Inflammatory macrophage treated with lipopolysaccharide for 4 hours (primary cell): ENCODE data around the gene ZNF2.

Source experiments
- DNase-seq: peaks from one replicate; pipeline ENCODE4 v3.0.0-alpha.2; 2020

Gene ZNF2

DNA sequence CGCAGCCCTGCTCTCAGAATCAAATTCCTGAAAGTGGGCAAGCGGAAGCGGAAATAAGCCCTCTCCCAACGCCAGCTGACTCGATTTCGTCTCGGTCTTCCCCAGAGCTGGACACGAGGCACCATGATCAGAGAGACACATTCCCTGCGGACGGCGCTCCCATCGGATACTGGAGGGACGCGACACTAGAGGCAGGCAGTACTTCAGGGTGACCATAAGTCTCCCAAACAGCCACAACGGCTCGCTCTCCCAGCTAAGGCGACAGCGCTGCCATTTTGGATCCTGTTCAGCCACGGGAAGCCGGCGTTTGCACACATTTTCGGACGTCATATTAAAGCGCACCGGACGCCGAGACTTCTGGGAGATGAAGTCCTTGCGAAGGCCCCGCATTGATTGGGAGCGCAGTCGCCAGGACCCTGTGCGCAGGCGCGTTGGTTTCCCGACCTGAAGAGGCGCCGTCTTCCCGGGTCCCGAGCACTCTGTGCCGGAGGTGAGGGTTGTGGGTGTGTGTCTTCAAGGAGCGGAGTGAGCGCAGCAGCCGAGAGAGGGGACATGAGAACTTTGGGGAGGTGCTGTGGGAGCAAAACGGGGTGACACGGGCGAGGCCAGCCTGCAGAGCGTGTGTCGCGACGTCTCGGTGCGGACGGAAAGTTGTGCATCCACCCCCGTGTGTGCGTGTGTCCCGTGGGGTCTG is at the start of gene ZNF2:
Gene ZNF2 (plus strand): TSS at position 439 of the 694 bp plus-strand sequence. CDS start 10,418 bp downstream, outside the sequence.
- peak; percentile 99 for DNase-seq

DNA sequence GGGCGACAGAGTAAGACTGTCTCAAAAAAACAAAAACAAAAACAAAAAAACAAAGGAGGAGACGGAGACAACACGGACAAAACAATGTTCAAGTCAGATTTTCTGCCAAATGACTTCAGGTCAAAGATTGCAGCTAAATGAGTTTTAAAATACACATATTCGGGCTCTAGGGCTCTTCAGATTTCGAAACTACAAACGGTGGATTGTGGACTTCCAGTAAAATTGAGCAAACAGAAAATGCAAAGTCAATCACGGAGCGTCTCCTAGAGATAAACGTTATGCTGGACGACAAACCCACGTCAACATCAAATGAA is 44.6 kb upstream of the ZNF2 start:
- DNase-seq = no peak

DNA sequence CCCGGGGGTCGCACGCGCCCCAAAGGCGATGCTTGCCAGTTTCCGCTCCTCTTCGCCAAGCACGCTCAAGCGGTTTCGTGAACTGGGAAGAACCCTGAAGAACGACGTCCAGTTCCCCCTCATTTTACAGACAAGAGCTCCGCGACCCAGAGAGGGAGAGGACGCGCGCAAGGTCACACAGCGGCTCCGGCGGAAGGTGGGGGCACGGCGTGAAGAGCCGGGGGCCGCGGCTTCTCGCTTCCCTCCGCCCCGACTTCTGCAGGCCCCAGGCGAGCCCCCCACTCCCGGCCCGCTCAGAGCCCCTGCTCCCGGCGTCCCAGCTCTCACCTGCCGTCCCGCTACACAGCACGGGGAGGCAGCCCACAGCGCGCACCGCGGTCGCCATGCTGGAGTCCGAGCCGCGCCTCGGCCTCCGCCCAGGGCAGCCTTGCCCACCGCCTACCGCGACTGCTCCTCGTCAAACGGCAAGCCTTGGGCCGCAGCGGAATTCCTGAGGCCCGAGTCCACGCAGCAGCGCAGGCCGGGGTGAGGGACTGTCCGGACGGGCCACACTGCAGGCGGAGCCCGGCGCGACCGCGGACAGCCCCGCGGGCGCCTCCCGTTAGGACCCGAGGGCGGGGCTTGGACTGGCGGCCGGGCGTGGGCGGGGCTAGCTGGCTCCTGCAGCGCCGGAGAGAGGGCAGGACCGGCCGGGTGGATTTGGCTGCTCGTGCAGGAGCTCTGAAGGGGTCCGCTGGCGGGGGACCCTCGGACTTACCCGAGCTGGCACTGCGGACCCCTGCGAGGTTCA is 44.0 kb upstream of the ZNF2 start, which contains the start of gene MRPS5:
Gene MRPS5 (minus strand): TSS at position 402 of the 790 bp plus-strand sequence. CDS start 17 bp downstream, at position 385.
- peak; percentile 91 for DNase-seq

DNA sequence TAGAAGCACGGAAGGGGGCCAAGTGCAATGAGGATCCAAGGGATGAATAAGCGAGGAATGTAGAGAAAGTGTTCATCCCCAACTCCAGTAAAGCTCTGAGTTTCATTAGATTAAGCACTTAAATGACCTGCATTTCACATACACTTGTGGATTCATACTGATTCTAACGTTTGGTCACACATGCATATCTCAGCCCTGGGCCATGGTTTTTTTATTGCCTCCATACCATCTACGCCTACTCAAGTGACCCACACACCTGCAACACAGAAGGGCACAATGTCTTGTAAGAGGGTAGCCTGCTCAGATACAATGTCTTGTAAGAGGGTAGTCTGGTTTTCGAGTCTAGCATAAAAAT is 43.4 kb upstream of the ZNF2 start:
- no peak for DNase-seq

DNA sequence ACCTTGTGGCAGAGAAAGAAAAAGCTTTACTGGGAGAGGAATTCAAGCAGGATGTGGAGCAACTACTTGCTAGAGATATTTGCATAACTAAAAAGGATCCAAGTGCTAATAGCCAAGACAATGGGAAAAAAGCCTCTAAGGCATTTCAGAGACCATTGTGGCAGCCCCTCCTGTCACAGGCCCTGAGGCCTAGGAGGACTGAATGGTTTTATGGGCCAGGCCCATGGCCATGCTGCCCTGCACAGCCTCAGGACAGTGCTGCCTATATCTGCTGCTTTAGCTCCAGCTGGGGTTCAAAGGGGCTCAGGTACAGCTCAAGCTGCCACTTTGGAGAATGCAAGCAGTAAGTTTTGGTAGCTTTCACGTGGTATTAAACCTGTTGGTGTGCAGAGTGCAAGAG is 26.9 kb upstream of the ZNF2 start:
- DNase-seq = no peak

DNA sequence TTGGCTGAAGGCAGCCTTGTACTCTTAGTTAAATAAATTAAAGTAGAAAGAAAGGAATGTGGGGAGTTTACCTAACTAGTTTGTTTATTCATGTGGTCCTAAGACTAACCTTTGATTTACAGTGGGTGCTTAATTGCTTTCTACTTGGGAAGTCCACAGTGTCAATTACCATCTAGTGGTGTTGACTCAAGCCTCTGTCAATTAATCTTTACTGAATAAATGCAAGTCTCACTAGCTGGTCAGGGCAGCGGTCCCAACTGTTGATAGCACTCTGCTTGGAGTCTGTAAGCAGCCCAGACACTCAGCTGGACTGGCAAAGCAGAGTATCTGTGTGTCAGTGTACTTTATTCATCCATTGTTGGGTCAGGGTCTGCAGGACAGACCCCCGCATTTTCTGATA is 21.8 kb upstream of the ZNF2 start:
- no peak for DNase-seq

DNA sequence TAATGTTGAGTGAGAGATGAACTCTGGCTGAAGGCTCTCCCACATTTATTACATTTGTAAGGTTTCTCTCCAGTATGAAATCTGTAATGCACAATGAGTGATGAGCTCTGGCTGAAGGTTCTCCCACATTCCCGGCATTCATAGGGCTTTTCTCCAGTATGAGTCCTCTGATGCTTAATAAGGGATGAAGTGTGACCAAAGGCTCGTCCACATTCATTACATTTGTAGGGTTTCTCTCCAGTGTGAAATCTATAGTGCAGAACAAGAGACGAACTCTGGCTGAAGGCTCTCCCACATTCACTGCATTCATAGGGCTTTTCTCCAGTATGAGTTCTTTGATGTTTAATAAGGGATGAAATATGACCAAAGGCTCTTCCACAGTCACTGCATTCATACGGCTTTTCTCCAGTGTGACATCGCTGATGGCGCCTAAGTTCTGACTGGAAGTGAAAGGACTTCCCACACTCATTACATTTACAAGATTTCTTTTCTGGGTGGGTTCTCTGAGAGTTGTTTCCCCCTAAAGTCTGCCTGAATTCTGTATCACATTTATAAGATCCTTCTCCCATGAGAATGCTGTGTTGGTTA is 16.1 kb upstream of the ZNF2 start:
- no peak for DNase-seq

DNA sequence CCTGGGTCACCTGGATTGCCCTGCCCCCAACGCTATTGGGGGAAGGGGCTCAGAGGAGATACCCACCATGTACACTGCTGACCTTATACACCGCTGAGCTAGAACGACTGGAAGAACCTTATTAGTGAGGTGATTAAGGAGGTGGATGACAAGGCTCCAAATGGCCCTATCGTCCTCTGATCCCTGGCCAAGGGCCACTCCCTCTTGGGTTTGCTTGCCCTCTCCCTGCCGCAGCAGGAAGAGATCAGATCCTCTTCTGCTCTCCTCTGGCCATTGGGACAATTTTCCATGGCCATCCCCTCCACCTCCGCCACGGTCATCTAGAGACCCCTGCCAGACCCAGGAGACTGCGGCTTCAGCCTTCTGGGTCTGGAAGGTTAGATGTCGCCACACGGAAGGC is 7.2 kb upstream of the ZNF2 start:
- no peak for DNase-seq

DNA sequence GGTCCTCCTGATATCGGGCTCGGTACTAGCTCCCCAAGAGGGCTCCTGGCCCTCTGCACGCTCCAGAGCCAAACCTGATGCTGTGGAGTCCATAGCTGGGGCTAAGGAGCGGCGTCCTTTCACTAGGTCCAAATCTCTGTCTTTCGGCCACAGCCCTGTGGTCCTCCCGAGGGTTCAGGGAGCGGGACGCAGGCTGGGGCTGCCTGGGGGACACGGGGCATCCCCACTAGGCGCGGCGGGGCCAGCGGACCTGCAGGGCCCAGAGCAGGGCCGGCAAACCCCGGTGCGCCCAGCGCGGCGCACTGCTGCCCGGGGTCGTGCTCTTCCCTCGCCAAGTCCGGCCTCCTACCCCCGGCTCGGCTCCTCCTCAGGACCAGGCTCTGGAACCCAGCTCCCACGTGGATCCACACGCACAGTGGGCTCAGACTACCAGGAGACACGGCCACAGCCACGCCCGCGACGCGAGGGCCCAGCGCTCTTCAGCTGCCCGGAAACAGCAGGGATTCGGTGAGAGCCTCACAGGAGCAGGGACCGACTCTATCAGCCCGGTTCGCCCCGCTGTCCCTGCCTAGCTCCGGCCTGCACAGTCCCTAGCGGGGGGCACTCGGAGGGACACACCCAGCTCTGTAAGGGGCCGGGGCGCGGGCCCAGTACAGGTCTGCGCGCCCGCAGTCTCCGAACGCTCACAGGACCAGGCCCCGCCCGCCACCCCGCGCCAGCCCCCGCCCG is 6.6 kb upstream of the ZNF2 start:
- DNase-seq = peak; percentile 26

DNA sequence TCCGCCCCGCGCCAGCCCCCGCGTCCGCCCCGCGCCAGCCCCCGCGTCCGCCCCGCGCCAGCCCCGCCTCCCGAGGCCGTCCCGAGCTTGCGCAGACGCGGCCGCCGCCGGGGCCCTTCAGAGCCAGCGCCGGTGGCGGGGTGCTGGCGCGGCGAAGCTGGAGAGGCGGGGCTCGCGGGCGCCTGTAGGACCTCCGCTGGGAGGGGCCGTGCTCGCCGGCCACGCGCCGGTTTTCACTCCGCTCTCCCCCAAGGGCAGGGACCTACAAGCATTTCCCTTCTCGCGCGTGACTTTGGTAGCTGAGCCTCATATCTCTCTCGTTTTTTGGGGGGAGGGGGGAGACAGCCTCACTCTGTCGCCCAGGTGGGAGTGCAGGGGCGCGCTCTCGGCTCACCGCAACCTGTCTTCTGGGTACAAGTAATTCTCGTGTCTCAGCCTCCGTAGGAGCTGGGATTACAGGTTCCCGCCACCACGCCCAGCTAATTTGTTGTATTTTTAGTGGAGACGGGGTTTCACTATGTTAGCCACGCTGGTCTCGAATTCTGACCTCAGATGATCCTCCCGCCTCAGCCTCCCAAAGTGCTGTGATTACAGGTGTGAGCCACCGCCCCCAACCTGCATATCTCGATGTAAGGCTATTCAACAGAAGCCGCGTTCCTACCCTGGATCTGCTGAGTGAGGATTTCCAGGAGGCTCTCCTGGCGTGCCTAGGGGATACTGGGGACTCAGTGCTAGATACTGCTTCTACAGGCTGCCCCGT is 5.7 kb upstream of the ZNF2 start, which contains the start of gene ZNF514:
Gene ZNF514 (minus strand): TSS at position 159 of the 760 bp plus-strand sequence. CDS start 6,595 bp downstream, outside the sequence.
- peak; percentile 66 for DNase-seq

DNA sequence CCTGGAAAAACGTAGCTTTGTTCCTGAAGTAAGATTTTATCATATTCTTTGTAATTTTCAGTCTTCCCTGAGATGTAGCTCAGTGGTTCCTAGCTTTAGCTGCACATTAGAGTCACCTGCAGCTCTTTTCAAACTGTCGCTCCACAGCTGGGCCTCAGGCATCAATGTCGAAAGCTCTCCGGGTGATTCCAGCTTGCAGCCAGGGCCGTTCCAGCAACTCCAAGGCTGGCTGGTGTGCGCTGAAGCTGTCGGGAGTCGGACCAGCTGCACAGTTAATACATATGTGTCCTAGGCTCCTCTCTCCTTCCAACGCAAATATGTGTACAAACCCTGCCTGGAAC is 609 bp upstream of the ZNF2 start:
- no peak for DNase-seq

DNA sequence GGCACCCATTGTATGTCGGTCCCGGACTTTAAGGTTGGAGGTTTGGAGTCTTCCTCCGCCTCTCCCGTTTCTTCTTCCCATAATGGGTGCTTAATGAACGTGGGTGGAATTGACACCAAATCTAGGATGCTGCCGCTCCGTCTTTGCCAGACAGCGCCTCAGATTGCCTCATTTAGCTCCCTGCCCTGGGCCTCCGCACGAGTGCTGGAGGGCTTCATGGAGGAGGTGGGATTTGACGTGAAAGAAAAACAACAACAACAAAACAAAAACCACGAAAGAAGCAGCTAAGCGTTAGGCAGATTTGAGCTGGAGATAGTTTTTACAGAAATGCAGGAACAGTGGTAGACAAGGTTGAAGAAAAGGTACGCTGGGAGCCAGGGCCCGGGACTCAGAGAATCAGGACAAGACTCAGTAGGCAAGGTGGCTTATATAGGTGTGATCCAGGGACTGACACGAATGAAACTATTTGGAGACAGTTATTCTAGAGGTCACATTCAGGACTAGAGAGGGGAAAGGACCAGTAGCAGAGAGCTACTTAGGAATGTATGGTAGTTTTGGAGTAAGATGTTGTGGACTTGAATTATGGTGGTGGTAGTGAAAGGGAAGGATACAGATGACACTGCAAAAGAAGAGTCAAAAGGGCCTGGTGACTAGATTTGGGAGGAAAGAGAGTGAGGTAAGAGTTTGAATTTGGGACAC is 605 bp downstream of the ZNF2 start:
- DNase-seq = no peak

DNA sequence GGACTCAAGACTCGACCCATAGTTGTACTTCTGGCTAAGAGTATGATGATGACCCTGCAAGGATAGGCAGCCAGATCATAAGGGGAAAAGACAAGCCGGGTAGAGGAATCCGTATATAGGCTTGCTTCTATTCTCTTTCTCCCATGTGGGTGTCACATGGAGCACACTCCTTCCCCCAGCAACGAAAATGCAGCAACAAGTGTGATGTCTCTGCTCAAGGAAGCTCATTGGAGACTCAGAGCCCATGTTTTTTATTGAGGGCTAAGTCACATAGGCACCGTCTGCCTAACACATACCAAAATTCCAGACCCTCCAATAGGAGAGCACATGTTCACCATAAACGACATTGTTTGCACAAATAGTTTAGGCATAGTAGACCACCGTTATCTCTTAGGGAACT is 6.3 kb downstream of the ZNF2 start:
- no peak for DNase-seq

DNA sequence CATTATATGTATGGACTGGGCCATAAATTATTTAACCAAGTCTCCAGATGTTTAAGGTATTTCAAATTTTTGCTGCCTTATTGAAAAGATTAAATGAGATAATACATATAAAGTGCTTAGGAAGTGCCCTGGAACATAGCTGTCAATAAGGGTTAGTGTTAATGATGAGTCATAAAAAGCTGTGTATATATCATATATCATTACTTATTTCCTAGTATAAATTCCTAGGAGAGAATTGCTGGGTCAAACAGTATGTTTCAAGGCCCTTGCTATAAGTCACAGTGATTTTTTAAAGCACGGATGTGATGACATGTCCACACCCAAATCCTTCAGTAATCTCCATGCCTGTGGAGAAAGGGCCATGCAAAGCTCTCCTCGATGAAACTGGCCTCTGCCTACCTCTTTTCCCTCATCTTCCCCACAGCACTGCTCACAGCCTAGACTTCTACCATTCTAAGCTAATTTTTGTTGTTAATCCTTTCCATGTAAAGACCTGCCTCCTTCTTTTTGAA is 8.5 kb downstream of the ZNF2 start:
- no peak for DNase-seq

DNA sequence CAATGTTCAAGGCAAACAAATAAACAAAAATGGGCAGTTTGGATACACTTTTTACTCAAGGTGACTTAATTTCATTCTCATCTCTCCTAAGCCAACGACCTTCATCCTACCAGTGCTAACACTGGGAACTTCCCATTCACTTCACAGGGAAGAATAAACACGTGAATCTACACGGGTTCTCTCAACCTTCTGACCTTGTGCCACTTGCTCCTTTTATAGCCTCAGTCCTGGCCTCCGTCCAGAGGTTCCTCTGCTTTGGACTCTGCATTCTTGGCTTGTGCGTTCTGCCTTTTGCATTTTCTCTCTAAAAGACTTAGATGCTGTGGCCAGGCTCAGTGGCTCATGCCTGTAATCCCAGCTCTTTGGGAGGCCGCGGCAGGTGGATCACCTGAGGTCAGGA is 13.8 kb downstream of the ZNF2 start:
- DNase-seq = no peak

DNA sequence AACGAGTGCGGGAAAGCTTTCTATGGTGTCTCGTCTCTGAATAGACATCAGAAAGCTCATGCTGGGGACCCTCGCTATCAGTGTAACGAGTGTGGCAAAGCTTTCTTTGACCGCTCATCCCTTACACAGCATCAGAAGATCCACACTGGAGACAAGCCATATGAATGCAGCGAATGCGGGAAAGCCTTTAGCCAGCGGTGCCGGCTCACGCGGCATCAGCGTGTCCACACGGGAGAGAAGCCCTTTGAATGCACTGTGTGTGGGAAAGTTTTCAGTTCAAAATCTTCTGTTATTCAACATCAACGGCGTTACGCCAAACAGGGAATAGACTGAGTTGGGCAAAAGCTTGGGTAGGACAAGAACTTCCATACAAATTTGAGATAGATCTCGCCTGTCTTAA is 16.2 kb downstream of the ZNF2 start:
- no peak for DNase-seq

DNA sequence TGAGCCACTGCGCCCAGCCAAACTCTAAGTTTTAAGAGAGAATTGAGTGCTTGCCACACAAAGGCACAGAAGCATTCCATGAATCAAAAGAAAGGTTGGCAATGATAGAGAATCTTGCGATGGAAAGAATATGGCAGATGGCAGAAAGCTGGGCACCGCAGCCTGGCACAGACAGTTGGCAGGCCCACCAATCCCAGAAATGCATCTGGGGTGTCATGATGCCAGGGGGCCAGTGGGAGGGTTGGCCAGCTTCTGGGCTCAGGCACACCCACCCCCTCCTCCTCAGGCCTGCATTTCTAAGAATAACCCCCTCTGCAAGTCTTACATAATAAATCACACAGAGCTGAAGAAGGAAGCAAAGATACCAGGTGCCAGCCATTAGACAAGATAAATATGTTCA is 19.6 kb downstream of the ZNF2 start:
- no peak for DNase-seq

DNA sequence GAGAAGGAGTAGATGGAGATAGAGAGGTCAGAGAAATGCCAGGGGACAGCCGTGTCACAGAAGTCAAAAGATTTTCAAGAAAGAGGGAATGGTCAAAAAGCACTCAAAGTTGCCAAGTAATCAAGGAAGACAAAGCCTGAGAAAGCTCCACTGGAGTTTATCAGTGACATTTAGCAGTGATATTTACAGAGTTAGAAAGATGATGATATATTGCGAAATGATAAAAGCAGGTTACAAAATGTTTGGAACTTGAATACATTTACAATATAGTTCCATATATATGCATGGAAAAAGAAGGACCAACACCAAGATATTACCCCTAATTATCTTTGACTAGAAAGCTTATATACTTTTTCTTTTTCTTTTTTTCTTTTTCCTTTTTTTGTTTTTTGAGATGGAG is 20.4 kb downstream of the ZNF2 start:
- no peak for DNase-seq

DNA sequence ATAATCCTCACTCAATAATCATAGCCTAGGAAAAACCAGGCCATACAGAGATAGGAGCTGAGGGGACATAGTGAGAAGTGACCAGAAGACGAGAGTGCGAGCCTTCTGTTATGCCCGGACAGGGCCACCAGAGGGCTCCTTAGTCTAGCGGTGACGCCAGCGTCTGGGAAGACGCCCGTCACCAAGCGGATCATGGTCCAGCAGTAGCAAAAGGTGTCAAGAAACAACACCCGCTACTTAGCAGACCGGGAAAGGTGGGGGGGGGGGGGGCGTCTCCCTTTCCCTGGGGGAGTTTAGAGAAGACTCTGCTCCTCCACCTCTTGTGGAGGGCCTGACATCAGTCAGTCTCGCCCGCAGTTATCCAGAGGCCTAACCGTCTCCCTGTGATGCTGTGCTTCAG is 27.3 kb downstream of the ZNF2 start:
- DNase-seq = peak; percentile 20

DNA sequence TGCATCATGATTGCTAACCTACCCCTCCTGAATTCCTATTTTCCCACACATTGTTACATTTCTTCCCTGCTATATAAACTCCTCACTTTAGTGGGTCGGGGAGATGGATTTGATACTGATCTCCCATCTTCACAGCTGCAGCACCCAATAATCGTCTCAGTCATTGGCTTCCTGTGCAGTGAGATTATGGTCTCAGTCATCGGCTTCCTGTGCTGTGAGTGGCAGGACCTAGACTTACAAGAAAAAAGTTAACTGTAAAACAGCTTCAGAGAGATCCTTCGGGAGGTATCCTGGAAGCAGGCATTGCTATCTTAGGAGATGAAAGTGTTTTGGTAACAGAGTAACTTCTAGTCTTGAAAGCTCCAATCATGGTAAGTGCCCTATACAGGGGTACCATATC is 38.3 kb downstream of the ZNF2 start:
- DNase-seq = no peak

DNA sequence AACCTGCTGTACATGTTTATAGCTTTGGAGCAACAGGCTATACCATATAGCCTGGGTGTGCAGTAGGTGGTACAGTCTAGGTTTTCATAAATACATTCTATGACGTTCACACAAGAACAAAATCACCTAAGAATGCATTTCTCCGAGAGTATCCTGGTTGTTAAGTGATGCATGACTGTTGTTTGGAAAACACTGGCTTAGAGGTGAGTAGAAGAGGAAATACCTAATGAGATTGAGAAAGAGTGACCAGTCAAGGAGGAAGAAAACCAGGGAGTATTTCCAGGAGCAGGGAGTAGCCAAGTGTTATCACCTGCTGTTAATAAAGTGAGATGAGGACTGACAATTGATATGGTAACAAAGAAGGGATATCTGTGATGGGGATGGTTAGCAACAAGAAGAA is 38.8 kb downstream of the ZNF2 start:
- no peak for DNase-seq

DNA sequence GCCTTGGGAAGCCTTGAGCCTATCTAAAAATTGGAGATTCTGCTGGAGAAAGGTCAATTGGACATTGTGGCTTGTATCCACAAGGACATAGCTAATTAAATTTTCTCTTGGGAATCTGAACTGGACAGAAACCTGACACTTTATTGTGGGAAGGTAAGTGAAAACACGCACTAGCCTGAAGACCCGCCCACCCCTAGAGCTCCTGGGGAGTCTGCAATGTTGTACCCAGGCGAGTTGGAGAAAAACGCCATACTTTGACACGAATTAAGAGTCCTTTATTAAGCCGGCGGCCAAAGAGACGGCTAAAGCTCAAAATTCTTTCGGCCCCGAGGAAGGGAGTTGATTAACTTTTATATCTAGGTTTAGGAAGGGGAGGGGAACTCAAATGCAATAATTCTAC is 40.5 kb downstream of the ZNF2 start:
- no peak for DNase-seq
